ENCODE results near the gene SPP1. TPM values are rescaled to one million over a fixed set of nuclear protein-coding genes. Genes with fewer than 3 reads are reported as not detected.

Gene SPP1
- total RNA-seq, 4 donors from 2014 or later, result 4.3 to 31.2 (median 19.3) TPM; not detected in 1

GRCh38 chr4:87961993-87962392, 13.5 kb upstream of the SPP1 start:
- no peaks in the 10 kb centered on the region for H3K9me3 ChIP-seq
- H3K4me3 ChIP-seq, result no peak overlapping the region
- H3K27ac ChIP-seq, result no peak overlapping the region
- DNase-seq, result no peak
- no peaks in the 10 kb centered on the region for H3K4me1 ChIP-seq
- TF ChIP-seq CTCF (IDR thresholded peaks at IDR 0.05), result no peak
- no peaks in the 10 kb centered on the region for H3K36me3 ChIP-seq
- H3K27me3 ChIP-seq, result no peaks in the 10 kb centered on the region

- H3K36me3 ChIP-seq, result no peaks in the 10 kb centered on the region
These were observed 12.9 kb upstream of the SPP1 start for GRCh38 chr4:87962398-87963146.

GRCh38 chr4:87965501-87965975, 10.0 kb upstream of the SPP1 start:
- H3K4me1 ChIP-seq, result no peaks in the 10 kb centered on the region
- no peaks in the 10 kb centered on the region for H3K9me3 ChIP-seq
- no peak for DNase-seq
- no peak for TF ChIP-seq CTCF (IDR thresholded peaks at IDR 0.05)
- no peak for TF ChIP-seq POLR2A (IDR thresholded peaks at IDR 0.05)
- H3K4me3 ChIP-seq, result no peak overlapping the region
- no peaks in the 10 kb centered on the region for H3K36me3 ChIP-seq
- H3K27ac ChIP-seq, result no peak overlapping the region
- H3K27me3 ChIP-seq, result no peaks in the 10 kb centered on the region

More at GRCh38 chr4:87962398-87963146, 12.9 kb upstream of the SPP1 start:
- Histone ChIP-seq H3K4me3 (no peak overlapping the region), H3K4me1 (no peaks in the 10 kb centered on the region), H3K27me3 (no peaks in the 10 kb centered on the region), H3K27ac (no peak overlapping the region), H3K9me3 (no peaks in the 10 kb centered on the region)
- TF ChIP-seq POLR2A (IDR thresholded peaks at IDR 0.05) (no peak), CTCF (IDR thresholded peaks at IDR 0.05) (no peak)
- no peak for DNase-seq

GRCh38 chr4:87966095-87966496, 9.4 kb upstream of the SPP1 start:
- no peak for DNase-seq
- Histone ChIP-seq H3K36me3 (no peaks in the 10 kb centered on the region), H3K4me1 (no peaks in the 10 kb centered on the region), H3K27me3 (no peaks in the 10 kb centered on the region), H3K27ac (no peak overlapping the region), H3K9me3 (no peaks in the 10 kb centered on the region), H3K4me3 (no peak overlapping the region)
- TF ChIP-seq POLR2A (IDR thresholded peaks at IDR 0.05) (no peak), CTCF (IDR thresholded peaks at IDR 0.05) (no peak)

GRCh38 chr4:87967193-87967592, 8.3 kb upstream of the SPP1 start:
- no peak overlapping the region for H3K4me3 ChIP-seq
- H3K27ac ChIP-seq, result no peak overlapping the region
- H3K4me1 ChIP-seq, result no peaks in the 10 kb centered on the region
- H3K36me3 ChIP-seq, result no peaks in the 10 kb centered on the region
- no peaks in the 10 kb centered on the region for H3K27me3 ChIP-seq
- DNase-seq, result no peak
- H3K9me3 ChIP-seq, result no peaks in the 10 kb centered on the region
- TF ChIP-seq POLR2A (IDR thresholded peaks at IDR 0.05), result no peak
- no peak for TF ChIP-seq CTCF (IDR thresholded peaks at IDR 0.05)

Measured in Peyer's patch (tissue), 4 donors.